Sigmoid colon (tissue), 7 donors: ENCODE measurements around the gene WWC1. TPM values are rescaled to one million over a fixed set of nuclear protein-coding genes. Genes with fewer than 3 reads are reported as not detected.

Experiments used
- DNase-seq: peaks from one replicate; pipeline ENCODE4 v3.0.0-alpha.2; 2019
- H3K27ac ChIP-seq, 4 donors: fragments of 200-600 bp; sonication (generic); one replicate each; pipeline ENCODE4 v1.5.1; 2016 to 2019; ENCODE audit warnings: mild to moderate bottlenecking in 1 of 4
- H3K27me3 ChIP-seq, 3 donors: fragments of 200-600 bp; sonication (generic); one replicate each; pipeline ENCODE4 v1.5.1; 2019; ENCODE audit warnings: mild to moderate bottlenecking in 1 of 3
- H3K36me3 ChIP-seq, 4 donors: fragments of 200-600 bp; sonication (generic); one replicate each; pipeline ENCODE4 v1.5.1; 2016 to 2019
- H3K4me1 ChIP-seq, 4 donors: fragments of 200-600 bp; sonication (generic); one replicate each; pipeline ENCODE4 v1.5.1; 2017 to 2019
- H3K4me3 ChIP-seq, 4 donors: fragments of 200-600 bp; sonication (generic); one replicate each; pipeline ENCODE4 v1.5.1; 2017 to 2019; ENCODE audit warnings: mild to moderate bottlenecking in 2 of 4, moderate library complexity in 1 of 4
- H3K9me3 ChIP-seq, 4 donors: fragments of 200-600 bp in 3 of 4; sonication (generic) in 3 of 4; one replicate each; pipeline versions ENCODE4 v1.5.1 to v1.6.1; 2013 to 2019
- EP300 ChIP-seq, 4 donors: sonication (generic); formaldehyde crosslinking; IDR thresholded peaks; one replicate each; pipeline ENCODE4 v1.6.1; 2017; ENCODE audit warnings: antibody characterized with exemption in 4 of 4
- POLR2A ChIP-seq, 2 donors: fragments of 450-650 bp; IDR thresholded peaks; one replicate each; pipeline ENCODE4 v1.6.1; 2016; ENCODE audit warnings: antibody characterized with exemption in 2 of 2, mild to moderate bottlenecking in 2 of 2, moderate library complexity in 2 of 2
- POLR2AphosphoS5 ChIP-seq, 4 donors: sonication (generic); formaldehyde crosslinking; IDR thresholded peaks; one replicate each; pipeline ENCODE4 v1.6.1; 2017; ENCODE audit warnings: antibody characterized with exemption in 4 of 4
- WGBS, 2 donors: extraction: QIAGEN DNeasy Blood & Tissue Kit; methylation state at CpG; one replicate each; pipeline ENCODE4 v1.1.7; 2013; 5-methylcytosine and 5-hydroxymethylcytosine counted together
- intact Hi-C: fragments of 100-400 bp; cut with DNase I; formaldehyde crosslinking; loops from one replicate; pipeline ENCODE4 v1.15.1; 2023
- polyA plus RNA-seq, 3 donors: library from polyadenylated mRNA; stranded (reverse); fragments of 200-250 nt; gene quantifications; one replicate each; pipeline ENCODE4 v1.2.3, GENCODE V29; 2013
- total RNA-seq, 4 donors: library from RNA; depleted of rRNA; stranded (reverse); fragments of >200 nt; gene quantifications; one replicate each; pipeline ENCODE4 v1.1.0, GENCODE V29; 2016
- TF ChIP-seq, protein P1 (sequence below), 4 experiments: fragments of 450-650 bp in 3 of 4; fragments of 200-600 bp in 1 of 4; IDR thresholded peaks; one replicate each; pipeline ENCODE4 v1.5.1; 2016 to 2019; ENCODE audit warnings: antibody characterized with exemption in 4 of 4, mild to moderate bottlenecking in 3 of 4, moderate library complexity in 2 of 4
- donor health status: healthy with polysubstance abuse.
- donor health status: Bipolar disorder and iron deficiency.
- donor health status: healthy.

The WWC1 gene
- total and polyA plus RNA-seq, 7 donors: 0.27 to 15.4 (median 6.2) TPM; not detected in 1

DNA sequence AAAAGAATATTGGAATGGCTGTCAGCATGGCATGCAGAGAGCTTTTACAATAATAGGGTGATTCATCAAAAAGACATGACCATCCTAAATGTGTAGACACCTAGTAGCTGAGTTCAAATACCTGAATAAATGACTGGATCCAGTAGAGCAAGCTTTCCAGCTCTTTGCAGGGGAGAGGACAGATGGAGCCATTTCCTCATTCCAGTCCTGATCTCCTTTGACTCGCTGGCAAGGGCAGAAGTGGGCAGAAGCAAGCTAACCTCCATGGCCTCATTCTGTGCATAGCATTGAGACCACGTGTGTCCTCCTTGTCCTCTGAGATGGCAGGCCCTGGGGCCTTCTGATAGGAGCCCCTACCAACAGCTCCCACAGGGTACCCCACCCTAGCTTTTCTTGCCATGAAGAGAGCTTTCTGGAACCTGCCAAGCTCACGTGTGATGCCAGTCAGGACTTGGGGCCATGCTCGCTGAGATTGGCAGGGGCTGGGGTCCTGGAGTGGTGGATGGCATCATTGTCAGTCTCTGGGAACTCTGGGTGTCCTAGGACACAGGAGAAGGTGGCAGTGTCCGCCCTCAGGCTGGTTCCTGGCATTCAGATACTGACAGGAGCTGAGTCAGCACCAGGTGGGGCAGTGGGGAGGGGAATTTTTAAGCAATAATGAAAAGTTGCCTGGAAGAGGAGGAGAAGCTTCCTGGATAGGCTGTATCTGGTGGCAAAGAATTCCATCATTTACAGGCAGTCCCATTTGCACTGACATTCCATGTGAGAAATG, 33.6 kb downstream of the WWC1 start:
- H3K4me1 ChIP-seq: peaks cover 0 to 7% (median 2%) of the 10 kb centered on the region in 4 donors
- H3K9me3 ChIP-seq: no peaks in the 10 kb centered on the region
- no peak for TF ChIP-seq POLR2A (IDR thresholded peaks at IDR 0.05)
- TF ChIP-seq EP300 (IDR thresholded peaks at IDR 0.05): no peak
- TF ChIP-seq POLR2AphosphoS5 (IDR thresholded peaks at IDR 0.05): no peak
- DNase-seq: no peak
- WGBS, 2 donors: 72 to 79% methylated on average over 5 of the region's 5 CpGs
- H3K27ac ChIP-seq: no peak overlapping the region
- H3K4me3 ChIP-seq: no peak overlapping the region
- no peaks in the 10 kb centered on the region for H3K36me3 ChIP-seq
- H3K27me3 ChIP-seq: no peaks in the 10 kb centered on the region
- intact Hi-C loops: no loop called here

DNA sequence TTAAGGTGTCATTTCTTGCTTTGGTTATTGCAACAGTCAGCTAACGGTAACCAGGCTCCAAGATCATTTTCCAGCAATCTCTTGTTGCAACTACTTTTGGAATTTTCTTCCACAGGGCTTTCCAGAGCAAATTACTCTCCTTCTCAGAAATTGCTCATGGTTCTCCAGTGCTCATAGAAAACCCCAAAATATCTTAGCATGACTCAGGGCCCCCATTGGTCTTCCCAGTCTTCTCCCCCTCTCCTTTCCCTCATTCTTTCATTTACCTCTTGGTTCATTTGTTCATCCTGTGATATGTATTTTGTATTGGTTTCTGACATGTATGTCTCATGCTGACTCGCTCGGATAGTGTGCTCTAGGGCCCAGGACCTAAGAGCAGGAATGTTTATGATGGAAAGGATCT, 35.6 kb downstream of the WWC1 start:
- DNase-seq: no peak
- H3K27ac ChIP-seq: no peak overlapping the region
- no peak for TF ChIP-seq EP300 (IDR thresholded peaks at IDR 0.05)
- TF ChIP-seq, protein P1, sequence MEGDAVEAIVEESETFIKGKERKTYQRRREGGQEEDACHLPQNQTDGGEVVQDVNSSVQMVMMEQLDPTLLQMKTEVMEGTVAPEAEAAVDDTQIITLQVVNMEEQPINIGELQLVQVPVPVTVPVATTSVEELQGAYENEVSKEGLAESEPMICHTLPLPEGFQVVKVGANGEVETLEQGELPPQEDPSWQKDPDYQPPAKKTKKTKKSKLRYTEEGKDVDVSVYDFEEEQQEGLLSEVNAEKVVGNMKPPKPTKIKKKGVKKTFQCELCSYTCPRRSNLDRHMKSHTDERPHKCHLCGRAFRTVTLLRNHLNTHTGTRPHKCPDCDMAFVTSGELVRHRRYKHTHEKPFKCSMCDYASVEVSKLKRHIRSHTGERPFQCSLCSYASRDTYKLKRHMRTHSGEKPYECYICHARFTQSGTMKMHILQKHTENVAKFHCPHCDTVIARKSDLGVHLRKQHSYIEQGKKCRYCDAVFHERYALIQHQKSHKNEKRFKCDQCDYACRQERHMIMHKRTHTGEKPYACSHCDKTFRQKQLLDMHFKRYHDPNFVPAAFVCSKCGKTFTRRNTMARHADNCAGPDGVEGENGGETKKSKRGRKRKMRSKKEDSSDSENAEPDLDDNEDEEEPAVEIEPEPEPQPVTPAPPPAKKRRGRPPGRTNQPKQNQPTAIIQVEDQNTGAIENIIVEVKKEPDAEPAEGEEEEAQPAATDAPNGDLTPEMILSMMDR (IDR thresholded peaks at IDR 0.05): no peak
- TF ChIP-seq POLR2A (IDR thresholded peaks at IDR 0.05): no peak
- TF ChIP-seq POLR2AphosphoS5 (IDR thresholded peaks at IDR 0.05): no peak
- no peak overlapping the region for H3K4me3 ChIP-seq
- H3K9me3 ChIP-seq: no peaks in the 10 kb centered on the region
- WGBS, 2 donors: 90 to 94% methylated on average over 3 of the region's 3 CpGs
- H3K36me3 ChIP-seq: no peaks in the 10 kb centered on the region
- no peaks in the 10 kb centered on the region for H3K27me3 ChIP-seq
- intact Hi-C loops: no loop called here
- H3K4me1 ChIP-seq: peaks cover 0 to 7% (median 2%) of the 10 kb centered on the region in 4 donors

DNA sequence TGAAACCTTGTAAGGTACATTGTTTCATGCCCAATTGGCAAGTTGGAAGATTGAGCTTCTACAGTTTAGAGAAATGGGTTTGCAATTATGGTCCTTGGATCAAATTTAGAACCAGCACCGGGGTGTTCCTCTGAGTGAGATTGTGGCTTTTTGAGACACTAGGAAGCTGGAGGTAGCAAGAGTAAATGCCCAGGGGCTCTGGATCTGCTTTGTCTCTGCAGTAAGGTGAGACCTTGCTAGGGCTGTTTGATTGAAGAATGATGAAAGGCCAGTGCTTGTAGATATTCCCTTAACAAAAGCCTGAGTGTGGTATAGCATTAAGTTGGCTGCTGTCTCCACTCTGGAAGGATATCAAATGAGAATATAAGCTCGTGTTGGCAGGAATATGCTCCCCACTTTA, 36.0 kb downstream of the WWC1 start:
- H3K36me3 ChIP-seq: no peaks in the 10 kb centered on the region
- H3K9me3 ChIP-seq: no peaks in the 10 kb centered on the region
- no peak overlapping the region for H3K4me3 ChIP-seq
- no peaks in the 10 kb centered on the region for H3K27me3 ChIP-seq
- TF ChIP-seq EP300 (IDR thresholded peaks at IDR 0.05): no peak
- TF ChIP-seq, protein P1 (IDR thresholded peaks at IDR 0.05): no peak
- no peak for TF ChIP-seq POLR2A (IDR thresholded peaks at IDR 0.05)
- TF ChIP-seq POLR2AphosphoS5 (IDR thresholded peaks at IDR 0.05): no peak
- WGBS, 2 donors: 80 to 83% methylated on average over 2 of the region's 2 CpGs
- peaks cover 0 to 7% (median 2%) of the 10 kb centered on the region in 4 donors for H3K4me1 ChIP-seq
- intact Hi-C loops: no loop called here
- H3K27ac ChIP-seq: no peak overlapping the region
- DNase-seq: no peak

DNA sequence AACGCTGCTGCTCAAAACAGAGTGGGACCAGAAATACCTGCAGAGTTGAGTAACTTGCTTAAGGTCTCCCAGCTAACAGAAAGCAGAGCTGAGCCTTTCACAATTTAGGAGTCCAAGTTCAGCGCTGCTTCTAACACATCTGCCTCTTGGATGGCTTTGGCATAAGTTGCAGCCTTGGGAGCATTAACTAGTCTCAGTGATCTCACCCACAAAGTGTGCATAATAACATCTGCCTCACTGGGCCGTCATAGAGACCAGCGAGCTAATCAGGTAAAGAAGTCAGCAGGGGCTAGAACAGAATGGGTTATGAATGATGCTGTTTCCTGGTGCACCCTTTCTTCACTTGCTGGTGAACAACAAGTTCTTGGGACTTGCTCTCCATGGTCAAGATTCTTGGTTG, 36.5 kb downstream of the WWC1 start:
- 54 to 80% methylated on average over 4 of the region's 4 CpGs for WGBS, 2 donors
- Histone ChIP-seq H3K27me3 (no peaks in the 10 kb centered on the region), H3K36me3 (no peaks in the 10 kb centered on the region), H3K27ac (no peak overlapping the region), H3K4me3 (no peak overlapping the region), H3K9me3 (no peaks in the 10 kb centered on the region), H3K4me1 (peaks cover 0 to 7% (median 2%) of the 10 kb centered on the region in 4 donors)
- no peak for DNase-seq
- TF ChIP-seq POLR2A (IDR thresholded peaks at IDR 0.05): no peak
- intact Hi-C loops: no loop called here

DNA sequence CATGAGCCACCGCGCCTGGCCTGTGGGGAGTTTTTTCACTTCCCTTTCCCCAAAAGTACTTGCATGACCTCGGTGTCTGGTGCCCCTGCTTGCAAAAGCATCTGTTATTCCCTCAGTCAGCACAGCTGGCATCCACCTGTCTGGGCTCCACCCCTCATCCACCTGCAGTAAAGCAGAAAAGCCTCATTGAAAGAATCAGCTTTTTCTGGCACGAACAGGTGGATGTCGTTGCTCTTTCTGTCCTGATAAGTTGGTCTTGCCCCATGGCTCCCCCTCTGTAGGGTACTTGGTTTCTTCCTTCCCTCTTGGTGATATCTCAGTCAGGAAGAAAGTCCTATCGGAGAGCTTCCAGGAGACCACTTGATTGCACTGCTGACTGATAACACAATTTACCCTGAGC, 37.4 kb downstream of the WWC1 start:
- no peak for DNase-seq
- H3K27me3 ChIP-seq: no peaks in the 10 kb centered on the region
- intact Hi-C loops: no loop called here
- H3K9me3 ChIP-seq: no peaks in the 10 kb centered on the region
- TF ChIP-seq POLR2A (IDR thresholded peaks at IDR 0.05): no peak
- TF ChIP-seq, protein P1 (IDR thresholded peaks at IDR 0.05): no peak
- TF ChIP-seq EP300 (IDR thresholded peaks at IDR 0.05): no peak
- TF ChIP-seq POLR2AphosphoS5 (IDR thresholded peaks at IDR 0.05): no peak
- H3K4me3 ChIP-seq: no peak overlapping the region
- no peaks in the 10 kb centered on the region for H3K36me3 ChIP-seq
- no peak overlapping the region for H3K27ac ChIP-seq
- 2 to 14% methylated on average over 6 of the region's 6 CpGs for WGBS, 2 donors
- peaks cover 0 to 7% (median 2%) of the 10 kb centered on the region in 4 donors for H3K4me1 ChIP-seq
